ENCODE data around the gene TRAF2.

DNA sequence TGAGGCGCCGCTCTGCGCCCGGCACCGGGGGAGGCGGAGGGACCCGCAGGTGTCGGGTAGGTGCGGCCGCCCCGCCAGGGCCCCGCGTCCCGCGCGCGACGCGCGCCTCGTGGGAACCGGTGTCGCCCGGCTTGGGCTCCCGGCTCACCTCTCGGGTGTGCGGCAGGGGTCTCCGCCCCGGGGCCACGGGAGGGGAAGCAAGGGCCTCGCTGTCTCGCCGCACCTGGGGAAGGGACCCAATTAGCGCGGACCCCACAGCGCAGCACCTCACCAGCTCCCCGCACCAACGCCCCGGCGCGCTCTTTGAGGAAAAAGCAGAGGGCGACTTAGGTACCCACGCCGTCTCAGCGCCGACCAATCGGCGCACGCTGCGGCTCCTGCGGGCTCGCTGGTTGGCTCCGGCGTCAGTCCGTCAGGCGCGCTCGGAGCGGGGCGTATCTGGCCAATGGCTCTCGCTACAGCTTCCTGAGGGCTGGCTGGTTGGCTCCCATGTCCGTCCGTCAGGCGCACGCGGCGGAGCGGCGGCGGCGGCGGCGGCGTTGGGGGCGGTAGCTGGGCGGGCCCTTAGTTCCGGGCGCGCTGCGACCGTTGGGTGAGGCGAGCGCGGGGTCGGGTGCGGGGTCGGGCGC is at the start of gene TRAF2:
- TF ChIP-seq GATA2 (IDR thresholded peaks at IDR 0.05; ENCODE audit: low read depth, low read length): no peak
- TF ChIP-seq GATA3 (IDR thresholded peaks at IDR 0.05; ENCODE audit: low read depth, low read length): no peak

All from SH-SY5Y (cell line).